ENCODE measurements around the gene PLD1.
A peak's percentile ranks its signal among the peaks of the same experiment; 100 is the strongest.
"Not testable (repeated sequence)": the region's sequence is repeated elsewhere in the genome, so short reads cannot be mapped to it uniquely, and the experiment has no call there.

The PLD1 gene

GRCh38 chr3:171809861-171810628, at the start of gene PLD1:
Gene PLD1 (minus strand): TSS chr3:171810483. CDS start chr3:171738051, 72,432 bp downstream.
- DNase-seq (ENCODE audit: low read depth): peak; percentile 41

GRCh38 chr3:171858770-171859169, 48.5 kb upstream of the PLD1 start:
- not testable (repeated sequence) for DNase-seq (ENCODE audit: low read depth)

- DNase-seq (ENCODE audit: low read depth): no peak
Measured at GRCh38 chr3:171854649-171855305, 44.5 kb upstream of the PLD1 start.

- DNase-seq (ENCODE audit: low read depth): no peak
Measured at GRCh38 chr3:171851660-171852058, 41.4 kb upstream of the PLD1 start.

GRCh38 chr3:171850960-171851659, 40.8 kb upstream of the PLD1 start:
- no peak for DNase-seq (ENCODE audit: low read depth)

GRCh38 chr3:171850320-171850959, 40.2 kb upstream of the PLD1 start:
- no peak for DNase-seq (ENCODE audit: low read depth)

GRCh38 chr3:171849617-171850319, 39.5 kb upstream of the PLD1 start:
- no peak for DNase-seq (ENCODE audit: low read depth)

- DNase-seq (ENCODE audit: low read depth): no peak
Measured at GRCh38 chr3:171847595-171848259, 37.4 kb upstream of the PLD1 start.

GRCh38 chr3:171847133-171847532, 36.9 kb upstream of the PLD1 start:
- DNase-seq (ENCODE audit: low read depth): no peak

GRCh38 chr3:171846597-171846996, 36.3 kb upstream of the PLD1 start:
- no peak for DNase-seq (ENCODE audit: low read depth)

- no peak for DNase-seq (ENCODE audit: low read depth)
Measured at GRCh38 chr3:171845481-171846284, 35.4 kb upstream of the PLD1 start.

GRCh38 chr3:171844873-171845272, 34.6 kb upstream of the PLD1 start:
- no peak for DNase-seq (ENCODE audit: low read depth)

GRCh38 chr3:171842864-171843518, 32.7 kb upstream of the PLD1 start, which contains the start of gene TMEM212:
Gene TMEM212 (plus strand): TSS chr3:171843349. CDS start chr3:171843384, 35 bp downstream.
- DNase-seq (ENCODE audit: low read depth): no peak

GRCh38 chr3:171841620-171842000, 31.3 kb upstream of the PLD1 start:
- no peak for DNase-seq (ENCODE audit: low read depth)

GRCh38 chr3:171840811-171841619, 30.7 kb upstream of the PLD1 start:
- no peak for DNase-seq (ENCODE audit: low read depth)

GRCh38 chr3:171840445-171840810, 30.1 kb upstream of the PLD1 start:
- DNase-seq (ENCODE audit: low read depth): no peak

GRCh38 chr3:171839270-171839669, 29.0 kb upstream of the PLD1 start:
- no peak for DNase-seq (ENCODE audit: low read depth)

GRCh38 chr3:171838218-171838720, 28.0 kb upstream of the PLD1 start:
- no peak for DNase-seq (ENCODE audit: low read depth)

GRCh38 chr3:171837698-171838097, 27.4 kb upstream of the PLD1 start:
- no peak for DNase-seq (ENCODE audit: low read depth)

Data from activated T-cell treated with anti-CD3 and anti-CD28 coated beads for 48 hours (primary cell).